Stimulated activated naive CD8-positive, alpha-beta T cell treated with anti-CD3 and anti-CD28 coated beads, Interleukin-15, Interleukin-2, amounts not matched to agents 100 ng/mL and 50 ng/mL, for 24 hours (primary cell): ENCODE measurements around the gene DEK.
A peak's percentile ranks its signal among the peaks of the same experiment; 100 is the strongest.
"Not testable (repeated sequence)": the region's sequence is repeated elsewhere in the genome, so short reads cannot be mapped to it uniquely, and the experiment has no call there.

Experiments used
- H3K27ac Mint-ChIP-seq: one replicate; pipeline ENCODE4 v1.8.0; 2021; ENCODE audit warnings: mild to moderate bottlenecking, mixed read lengths
- H3K27me3 Mint-ChIP-seq: one replicate; pipeline ENCODE4 v1.8.0; 2021; ENCODE audit warnings: mixed read lengths
- H3K36me3 Mint-ChIP-seq: one replicate; pipeline ENCODE4 v1.8.0; 2021; ENCODE audit warnings: low read depth, mixed read lengths
- H3K4me1 Mint-ChIP-seq: one replicate; pipeline ENCODE4 v1.8.0; 2021; ENCODE audit warnings: low read depth, mixed read lengths
- H3K4me3 Mint-ChIP-seq: one replicate; pipeline ENCODE4 v1.8.0; 2021; ENCODE audit warnings: mild to moderate bottlenecking, mixed read lengths
- H3K9me3 Mint-ChIP-seq: one replicate; pipeline ENCODE4 v1.8.0; 2021; ENCODE audit warnings: mixed read lengths

The DEK gene

DNA sequence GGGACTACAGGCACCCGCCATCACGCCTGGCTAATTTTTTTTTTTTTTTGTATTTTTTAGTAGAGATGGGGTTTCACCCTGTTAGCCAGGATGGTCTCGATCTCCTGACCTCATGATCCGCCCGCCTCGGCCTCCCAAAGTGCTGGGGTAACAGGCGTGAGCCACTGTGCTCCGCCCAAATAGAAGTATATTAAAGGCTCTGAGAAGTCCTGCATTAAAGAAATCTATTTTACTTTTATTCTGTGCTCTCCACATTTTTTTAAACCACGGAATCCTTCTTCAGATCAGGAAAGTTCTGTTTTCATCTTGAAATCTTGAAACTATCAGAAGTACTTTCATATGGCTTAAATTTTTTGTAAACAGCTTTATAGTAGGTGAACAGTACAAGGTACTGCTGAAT is 55.6 kb downstream of the DEK start:
- H3K27me3 Mint-ChIP-seq = not testable (repeated sequence)
- peaks cover 42% of the 10 kb centered on the region for H3K36me3 Mint-ChIP-seq

DNA sequence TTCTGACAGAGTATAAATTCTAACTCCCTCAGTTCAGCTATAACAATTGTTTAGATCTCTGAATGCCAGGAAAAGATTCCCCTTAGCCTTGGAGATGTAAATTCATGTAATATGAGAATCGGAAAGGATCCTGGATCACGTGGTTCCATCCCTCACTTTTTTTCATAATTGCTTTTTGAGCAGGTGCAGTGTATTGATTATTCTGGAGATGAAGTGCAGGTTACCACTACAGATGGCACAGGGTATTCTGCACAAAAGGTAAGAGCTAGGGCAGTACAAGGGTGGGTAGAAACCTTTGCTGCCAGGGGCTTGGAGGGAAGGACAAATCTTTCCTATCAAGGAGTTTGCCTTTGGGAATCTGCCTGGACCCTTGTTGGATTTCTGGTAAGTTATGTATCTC is 56.4 kb downstream of the DEK start:
- no peaks in the 10 kb centered on the region for H3K27me3 Mint-ChIP-seq
- peaks cover 37% of the 10 kb centered on the region for H3K36me3 Mint-ChIP-seq
- peaks cover 7% of the 10 kb centered on the region for H3K4me1 Mint-ChIP-seq
- no peaks in the 10 kb centered on the region for H3K9me3 Mint-ChIP-seq
- H3K27ac Mint-ChIP-seq = no peak overlapping the region
- H3K4me3 Mint-ChIP-seq = no peak overlapping the region

More for the DNA sequence above, 55.6 kb downstream of the DEK start:
- not testable (repeated sequence) for H3K27ac Mint-ChIP-seq, H3K4me3 Mint-ChIP-seq, H3K4me1 Mint-ChIP-seq, H3K9me3 Mint-ChIP-seq

DNA sequence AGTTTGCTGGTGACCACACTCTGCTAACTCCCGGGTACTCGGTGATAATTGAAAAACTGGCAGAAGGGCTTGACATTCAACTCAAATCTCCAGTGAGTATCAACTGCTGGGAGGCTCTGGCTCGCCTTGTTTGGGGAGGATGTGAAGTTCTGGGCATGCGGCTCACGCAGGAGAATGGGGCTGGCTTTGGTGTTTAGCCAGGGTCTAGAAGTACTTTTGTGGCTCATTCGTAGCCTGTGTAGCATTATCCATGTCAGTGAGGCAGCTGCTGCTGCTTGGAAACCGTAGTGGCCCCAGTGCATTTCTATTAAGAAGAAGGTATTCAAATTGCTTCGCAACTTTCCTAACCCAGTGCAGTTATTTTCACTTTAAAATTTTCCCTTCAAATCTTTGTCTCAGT is 56.9 kb downstream of the DEK start:
- no peaks in the 10 kb centered on the region for H3K9me3 Mint-ChIP-seq
- no peak overlapping the region for H3K27ac Mint-ChIP-seq
- H3K36me3 Mint-ChIP-seq = peaks cover 32% of the 10 kb centered on the region
- no peaks in the 10 kb centered on the region for H3K27me3 Mint-ChIP-seq
- no peak overlapping the region for H3K4me3 Mint-ChIP-seq
- peaks cover 7% of the 10 kb centered on the region for H3K4me1 Mint-ChIP-seq

DNA sequence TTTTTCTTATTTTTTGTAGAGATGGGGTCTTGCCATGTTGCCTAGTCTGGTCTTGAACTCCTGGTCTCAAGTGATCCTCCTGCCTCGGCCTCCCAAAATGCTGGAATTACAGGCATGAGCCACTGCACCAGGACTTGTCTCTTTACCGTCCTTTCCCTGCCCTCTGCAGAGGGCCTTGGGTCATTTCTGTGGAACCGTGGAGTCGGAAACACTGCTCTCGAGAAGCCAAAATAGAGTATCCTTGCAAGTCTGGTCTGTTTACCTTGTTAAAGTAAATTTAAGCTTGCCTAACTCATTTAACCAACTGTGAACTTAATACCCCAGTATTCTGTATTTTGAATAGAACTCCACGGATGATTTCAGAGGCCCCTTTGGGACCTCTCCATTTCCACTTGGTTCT is 57.7 kb downstream of the DEK start:
- Mint-ChIP-seq H3K27me3 (no peaks in the 10 kb centered on the region), H3K9me3 (no peaks in the 10 kb centered on the region), H3K36me3 (peaks cover 32% of the 10 kb centered on the region), H3K27ac (no peak overlapping the region), H3K4me3 (no peak overlapping the region), H3K4me1 (peaks cover 6% of the 10 kb centered on the region)

DNA sequence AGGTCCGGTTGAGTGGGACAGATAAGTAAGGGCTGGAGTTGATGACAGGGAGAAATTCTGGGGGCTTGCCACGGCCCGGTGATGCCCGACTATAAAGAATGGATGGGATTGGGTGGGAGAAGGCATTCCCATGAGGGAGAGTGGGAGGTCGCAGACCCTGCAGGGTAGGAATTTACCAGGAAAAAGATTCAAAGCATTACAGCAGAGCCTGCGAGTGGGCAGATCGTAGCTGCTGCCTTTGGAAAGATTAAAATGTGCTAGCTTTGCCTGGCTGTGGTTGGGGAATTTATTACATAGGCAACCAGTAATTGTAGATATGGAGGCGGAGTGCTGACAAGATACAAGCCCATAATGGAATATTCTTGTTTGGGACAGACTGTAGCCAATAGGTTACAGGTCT is 59.6 kb downstream of the DEK start:
- no peak overlapping the region for H3K27ac Mint-ChIP-seq
- H3K9me3 Mint-ChIP-seq = no peaks in the 10 kb centered on the region
- H3K36me3 Mint-ChIP-seq = peaks cover 35% of the 10 kb centered on the region
- no peak overlapping the region for H3K4me3 Mint-ChIP-seq
- no peaks in the 10 kb centered on the region for H3K27me3 Mint-ChIP-seq
- no peaks in the 10 kb centered on the region for H3K4me1 Mint-ChIP-seq

DNA sequence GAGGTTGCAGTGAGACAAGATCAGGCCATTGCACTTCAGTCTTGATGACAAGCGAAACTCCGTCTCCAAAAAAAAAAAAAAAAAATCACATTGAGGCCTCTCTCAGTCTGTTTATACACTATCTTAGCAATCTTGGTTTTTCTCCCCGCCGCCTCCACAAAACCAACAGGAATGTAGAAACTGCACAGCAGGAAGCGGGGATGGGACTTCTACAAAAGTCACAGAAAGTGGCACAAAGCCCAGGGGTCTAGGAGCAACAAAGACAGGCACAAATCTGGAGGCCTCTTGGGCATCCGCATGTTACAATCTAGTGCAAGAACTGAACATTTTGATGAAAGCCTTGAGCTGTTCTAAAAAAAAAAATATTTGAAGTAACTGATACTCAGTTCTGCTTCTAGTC is 60.5 kb downstream of the DEK start:
- no peaks in the 10 kb centered on the region for H3K4me1 Mint-ChIP-seq
- H3K9me3 Mint-ChIP-seq = no peaks in the 10 kb centered on the region
- H3K36me3 Mint-ChIP-seq = peaks cover 32% of the 10 kb centered on the region
- H3K4me3 Mint-ChIP-seq = no peak overlapping the region
- no peaks in the 10 kb centered on the region for H3K27me3 Mint-ChIP-seq
- no peak overlapping the region for H3K27ac Mint-ChIP-seq

DNA sequence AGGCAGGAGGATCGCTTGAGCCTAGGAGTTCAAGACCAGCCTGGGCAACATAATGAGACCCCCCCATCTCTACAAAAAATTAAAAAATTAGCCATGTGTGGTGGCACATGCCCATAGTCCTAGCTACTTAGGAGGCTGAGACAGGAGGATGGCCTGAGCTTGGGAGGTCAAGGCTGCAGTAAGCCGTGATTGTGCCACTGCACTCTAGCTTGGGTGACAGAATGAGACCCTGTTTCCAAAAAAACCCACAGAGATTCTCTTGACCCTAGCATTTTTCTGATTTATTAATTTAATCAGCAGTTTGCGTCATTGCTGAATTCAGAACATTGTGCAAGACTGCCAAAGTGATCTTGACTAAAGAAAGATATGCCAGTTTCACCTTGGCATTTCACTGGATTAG is 72.3 kb downstream of the DEK start:
- Mint-ChIP-seq H3K27me3 (no peaks in the 10 kb centered on the region), H3K4me1 (no peaks in the 10 kb centered on the region), H3K27ac (no peak overlapping the region), H3K36me3 (peaks cover 48% of the 10 kb centered on the region), H3K4me3 (no peak overlapping the region), H3K9me3 (no peaks in the 10 kb centered on the region)

DNA sequence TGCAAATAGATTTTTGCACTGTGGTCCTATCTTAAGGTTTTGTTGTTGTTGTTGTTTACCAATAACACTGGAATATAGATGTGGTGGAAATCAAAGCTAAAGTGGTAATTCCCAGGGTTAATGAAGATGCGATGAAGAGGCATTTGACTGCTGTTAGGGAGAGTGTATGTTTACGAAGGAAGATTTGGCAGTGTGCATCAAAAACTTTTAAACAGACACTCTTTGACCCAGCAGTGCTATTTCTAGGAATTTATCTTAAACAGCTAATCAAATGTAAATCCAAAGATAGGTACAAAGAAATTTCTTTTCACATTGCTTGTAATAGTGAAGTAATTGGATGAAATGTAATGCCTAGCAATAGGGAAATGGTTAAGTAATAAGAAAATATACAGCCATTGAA is 75.1 kb downstream of the DEK start:
- Mint-ChIP-seq H3K27me3 (no peaks in the 10 kb centered on the region), H3K36me3 (peaks cover 40% of the 10 kb centered on the region), H3K27ac (no peak overlapping the region), H3K4me3 (no peak overlapping the region), H3K9me3 (no peaks in the 10 kb centered on the region), H3K4me1 (peaks cover 14% of the 10 kb centered on the region)

DNA sequence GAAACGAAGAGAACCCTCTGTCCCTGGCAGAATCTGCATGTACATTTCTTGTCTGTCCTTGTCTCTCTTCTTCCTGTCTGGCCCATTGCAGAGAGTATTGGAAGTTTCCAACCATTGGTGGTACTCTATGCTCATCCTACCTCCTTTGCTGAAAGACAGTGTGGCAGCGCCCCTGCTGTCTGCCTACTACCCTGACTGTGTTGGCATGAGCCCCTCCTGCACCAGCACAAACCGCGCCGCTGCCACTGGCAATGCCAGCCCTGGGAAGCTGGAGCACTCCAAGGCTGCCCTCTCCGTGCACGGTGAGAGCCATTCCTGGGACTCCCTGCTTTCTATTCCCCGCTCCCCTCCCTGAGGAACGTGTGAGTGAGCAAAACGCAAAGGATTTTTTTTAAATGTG is 76.6 kb downstream of the DEK start:
- Mint-ChIP-seq H3K36me3 (peaks cover 47% of the 10 kb centered on the region), H3K4me3 (no peak overlapping the region), H3K27me3 (no peaks in the 10 kb centered on the region), H3K4me1 (peaks cover 14% of the 10 kb centered on the region), H3K9me3 (no peaks in the 10 kb centered on the region), H3K27ac (no peak overlapping the region)

DNA sequence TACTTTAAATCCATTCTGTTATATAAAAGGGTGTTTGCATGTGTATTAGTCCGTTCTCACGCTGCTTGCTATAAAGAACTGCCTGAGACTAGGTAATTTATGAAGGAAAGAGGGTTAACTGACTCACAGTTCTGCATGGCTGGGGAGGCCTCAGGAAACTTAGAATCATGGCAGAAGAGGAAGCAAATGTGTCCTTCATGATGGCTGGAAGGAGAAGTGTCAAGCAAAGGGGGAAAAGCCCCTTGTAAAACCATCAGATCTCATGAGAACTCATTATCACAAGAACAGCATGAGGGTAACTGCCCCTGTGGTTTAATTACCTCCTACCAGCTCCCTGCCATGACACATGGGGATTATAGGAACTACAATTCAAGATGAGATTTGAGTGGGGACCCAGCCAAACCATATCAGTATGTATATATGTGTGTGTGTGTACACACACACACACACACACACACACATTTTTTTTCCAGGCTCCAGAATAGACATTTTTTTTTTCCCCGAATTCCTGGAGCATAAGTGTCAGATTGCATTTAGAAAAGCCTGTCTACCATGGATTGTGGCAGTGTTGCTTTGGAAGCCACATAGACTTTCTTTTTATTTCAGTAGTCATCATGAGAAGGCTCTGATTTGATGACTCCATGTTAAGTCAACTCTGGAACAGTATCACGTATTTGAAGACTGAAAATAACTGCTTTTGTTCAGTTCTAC is 77.6 kb downstream of the DEK start:
- peaks cover 50% of the 10 kb centered on the region for H3K36me3 Mint-ChIP-seq
- H3K4me3 Mint-ChIP-seq = no peak overlapping the region
- peak overlapping the region; percentile 3 for H3K27ac Mint-ChIP-seq

DNA sequence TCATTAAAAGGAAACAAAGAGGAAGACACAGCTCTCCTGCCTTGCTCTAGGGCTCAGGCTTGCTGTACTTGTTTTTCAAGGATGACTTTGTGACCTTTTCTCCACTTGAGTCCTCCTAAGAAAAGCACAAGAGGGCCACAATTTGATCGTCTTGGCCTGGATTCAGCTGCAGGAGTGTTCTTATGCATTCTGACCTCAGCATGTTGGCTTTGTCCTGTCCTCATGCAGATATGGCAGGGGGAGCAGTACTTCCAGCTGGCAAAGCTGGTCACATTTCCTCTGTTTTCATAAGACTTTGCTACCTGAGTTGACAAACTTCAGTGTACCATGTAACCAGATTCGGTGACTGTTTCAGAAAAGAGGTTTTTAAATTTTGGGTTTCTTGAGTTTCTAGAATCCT is 78.3 kb downstream of the DEK start:
- Mint-ChIP-seq H3K4me3 (no peak overlapping the region), H3K36me3 (peaks cover 44% of the 10 kb centered on the region), H3K4me1 (peaks cover 14% of the 10 kb centered on the region), H3K27me3 (no peaks in the 10 kb centered on the region), H3K27ac (no peak overlapping the region), H3K9me3 (no peaks in the 10 kb centered on the region)

More for the DNA sequence above, 77.6 kb downstream of the DEK start:
- Mint-ChIP-seq H3K4me1 (peaks cover 14% of the 10 kb centered on the region), H3K27me3 (no peaks in the 10 kb centered on the region), H3K9me3 (no peaks in the 10 kb centered on the region)

DNA sequence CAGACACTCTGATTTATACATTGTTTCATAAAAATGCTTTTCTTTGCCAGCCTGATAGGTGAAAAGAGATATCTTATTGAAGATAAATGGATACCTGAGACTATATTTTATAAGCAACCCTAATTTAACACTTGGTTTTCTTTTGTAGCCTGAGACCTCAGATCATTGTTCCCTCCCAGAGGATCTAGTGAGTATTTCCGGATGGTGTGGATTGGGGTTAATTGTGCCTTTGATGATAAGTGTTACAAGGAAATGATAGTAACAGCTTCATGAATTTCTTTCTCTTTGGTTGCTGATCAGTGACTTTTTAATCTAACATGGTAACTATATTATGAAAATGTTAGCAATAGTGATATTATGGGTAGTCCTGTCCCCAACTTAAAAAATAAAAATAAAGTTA is 78.7 kb downstream of the DEK start:
- H3K36me3 Mint-ChIP-seq = peaks cover 47% of the 10 kb centered on the region
- no peak overlapping the region for H3K27ac Mint-ChIP-seq
- no peak overlapping the region for H3K4me3 Mint-ChIP-seq
- H3K9me3 Mint-ChIP-seq = no peaks in the 10 kb centered on the region
- H3K27me3 Mint-ChIP-seq = no peaks in the 10 kb centered on the region
- H3K4me1 Mint-ChIP-seq = peaks cover 14% of the 10 kb centered on the region

DNA sequence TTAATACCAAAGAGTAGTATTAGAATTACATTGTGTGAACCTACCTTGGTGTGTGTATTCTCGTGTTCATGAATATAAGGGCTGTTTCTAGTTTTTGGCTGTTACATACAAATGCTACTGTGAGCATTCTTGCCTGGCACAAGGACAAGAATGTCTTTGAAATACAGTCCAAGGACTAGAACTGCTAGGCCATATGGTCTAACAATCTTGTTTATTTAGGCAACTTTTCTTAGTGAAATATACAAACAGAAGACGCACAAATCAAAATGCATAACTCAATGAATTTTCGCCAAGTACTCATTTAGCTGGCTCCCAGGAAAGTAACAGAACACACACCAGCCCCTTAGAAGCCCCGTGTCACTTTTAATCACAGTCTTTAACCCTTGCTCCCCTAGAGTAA is 80.6 kb downstream of the DEK start:
- Mint-ChIP-seq H3K27ac (no peak overlapping the region), H3K27me3 (no peaks in the 10 kb centered on the region), H3K36me3 (peaks cover 40% of the 10 kb centered on the region), H3K9me3 (no peaks in the 10 kb centered on the region), H3K4me1 (peaks cover 23% of the 10 kb centered on the region), H3K4me3 (no peak overlapping the region)

DNA sequence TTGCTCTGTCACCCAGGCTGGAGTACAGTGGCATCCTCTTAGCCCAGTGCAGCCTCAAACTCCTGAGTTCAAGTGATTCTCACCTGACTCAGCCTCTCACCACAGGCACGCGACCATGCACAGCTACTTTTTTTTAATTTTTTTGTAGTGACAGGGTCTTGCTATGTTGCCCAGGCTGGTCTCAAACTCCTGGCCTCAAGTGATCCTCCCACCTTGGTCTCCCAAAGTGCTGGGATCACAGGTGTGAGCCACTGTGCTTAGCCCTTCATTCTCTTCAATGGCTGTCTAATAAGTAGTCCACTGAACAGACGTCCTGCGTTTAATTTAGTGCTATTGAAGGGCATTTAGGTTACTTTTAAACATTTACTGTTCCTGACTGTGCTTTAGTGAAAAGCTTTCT is 81.8 kb downstream of the DEK start:
- H3K36me3 Mint-ChIP-seq = peaks cover 37% of the 10 kb centered on the region
- no peaks in the 10 kb centered on the region for H3K9me3 Mint-ChIP-seq
- no peaks in the 10 kb centered on the region for H3K27me3 Mint-ChIP-seq
- H3K27ac Mint-ChIP-seq = no peak overlapping the region
- H3K4me3 Mint-ChIP-seq = no peak overlapping the region
- H3K4me1 Mint-ChIP-seq = peaks cover 23% of the 10 kb centered on the region

DNA sequence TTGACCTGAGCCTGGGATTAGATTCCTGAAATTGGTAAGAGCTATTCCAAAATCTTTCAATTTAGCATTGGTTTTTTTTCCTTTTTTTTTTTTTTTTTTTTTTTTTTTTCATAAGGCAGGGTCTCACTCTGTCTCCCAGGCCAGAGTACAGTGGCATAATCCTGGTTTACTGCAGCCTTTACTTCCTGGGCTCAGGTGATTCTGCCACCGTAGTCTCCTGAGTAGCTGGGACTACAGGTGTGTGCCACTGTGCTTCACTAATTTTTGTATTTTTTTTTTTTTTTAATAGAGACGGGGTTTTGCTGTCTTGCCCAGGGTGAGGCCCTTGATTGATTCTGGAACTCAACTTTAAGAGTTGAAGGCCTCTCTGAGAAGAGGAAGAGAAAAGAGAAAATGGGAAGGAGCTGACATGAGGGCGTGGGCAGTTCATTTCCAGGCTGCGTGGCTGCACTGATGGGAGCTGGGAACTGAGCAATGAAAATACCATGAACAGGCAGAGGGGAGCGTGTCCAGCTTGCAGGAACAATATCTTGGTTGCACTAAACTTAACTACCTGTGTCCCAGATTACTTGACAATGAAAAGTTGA is 84.5 kb downstream of the DEK start:
- H3K36me3 Mint-ChIP-seq = peaks cover 50% of the 10 kb centered on the region
- H3K4me1 Mint-ChIP-seq = peaks cover 16% of the 10 kb centered on the region
- peaks cover 5% of the 10 kb centered on the region for H3K9me3 Mint-ChIP-seq
- H3K4me3 Mint-ChIP-seq = no peak overlapping the region
- no peak overlapping the region for H3K27ac Mint-ChIP-seq
- no peaks in the 10 kb centered on the region for H3K27me3 Mint-ChIP-seq
